Lower leg skin (tissue), 3 donors: ENCODE results near the gene SETD5.

ENCODE experiments used
- POLR2A ChIP-seq, 2 donors: fragments of 450-650 bp; IDR thresholded peaks; one replicate each; pipeline ENCODE4 v1.6.1; 2016 to 2017; ENCODE audit warnings: antibody characterized with exemption in 2 of 2, mild to moderate bottlenecking in 1 of 2, moderate library complexity in 1 of 2
- TF ChIP-seq, protein P1 (sequence below), 3 donors: fragments of 450-650 bp; IDR thresholded peaks; one replicate each; pipeline ENCODE4 v1.5.1; 2016; ENCODE audit warnings: antibody characterized with exemption in 3 of 3, mild to moderate bottlenecking in 3 of 3, moderate library complexity in 2 of 3

DNA sequence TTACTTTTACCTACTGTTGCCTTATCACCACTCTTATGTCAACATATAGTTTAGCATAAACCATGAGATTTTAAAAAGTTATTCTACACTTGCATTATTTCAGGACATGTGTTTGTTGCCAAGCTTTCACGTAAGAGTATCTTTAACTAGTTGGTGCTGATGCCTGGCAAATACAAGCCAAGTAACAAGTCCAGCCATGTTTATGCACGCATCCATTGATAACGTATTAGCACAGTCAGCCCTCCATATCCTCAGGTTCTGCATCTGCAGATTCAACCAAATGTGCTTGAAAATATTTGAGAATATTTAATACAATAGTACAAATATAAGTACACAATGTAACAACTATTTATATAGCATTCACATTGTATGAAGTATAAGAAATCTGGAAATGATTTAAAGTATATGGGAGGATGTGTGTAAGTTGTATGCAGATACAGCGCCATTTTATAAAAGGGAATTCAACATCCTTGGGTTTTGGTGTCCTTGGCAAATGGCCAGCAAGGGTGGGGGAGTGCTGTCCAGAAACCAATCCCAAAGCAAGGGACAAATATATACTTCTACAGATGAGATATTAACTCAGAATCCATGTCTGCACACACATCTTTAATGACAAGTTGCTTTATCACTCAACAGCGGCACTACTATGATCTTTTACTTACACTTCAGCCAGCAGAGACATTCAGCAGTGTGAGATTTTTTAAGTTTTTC lies 8.7 kb upstream of the SETD5 start:
- TF ChIP-seq, protein P1, sequence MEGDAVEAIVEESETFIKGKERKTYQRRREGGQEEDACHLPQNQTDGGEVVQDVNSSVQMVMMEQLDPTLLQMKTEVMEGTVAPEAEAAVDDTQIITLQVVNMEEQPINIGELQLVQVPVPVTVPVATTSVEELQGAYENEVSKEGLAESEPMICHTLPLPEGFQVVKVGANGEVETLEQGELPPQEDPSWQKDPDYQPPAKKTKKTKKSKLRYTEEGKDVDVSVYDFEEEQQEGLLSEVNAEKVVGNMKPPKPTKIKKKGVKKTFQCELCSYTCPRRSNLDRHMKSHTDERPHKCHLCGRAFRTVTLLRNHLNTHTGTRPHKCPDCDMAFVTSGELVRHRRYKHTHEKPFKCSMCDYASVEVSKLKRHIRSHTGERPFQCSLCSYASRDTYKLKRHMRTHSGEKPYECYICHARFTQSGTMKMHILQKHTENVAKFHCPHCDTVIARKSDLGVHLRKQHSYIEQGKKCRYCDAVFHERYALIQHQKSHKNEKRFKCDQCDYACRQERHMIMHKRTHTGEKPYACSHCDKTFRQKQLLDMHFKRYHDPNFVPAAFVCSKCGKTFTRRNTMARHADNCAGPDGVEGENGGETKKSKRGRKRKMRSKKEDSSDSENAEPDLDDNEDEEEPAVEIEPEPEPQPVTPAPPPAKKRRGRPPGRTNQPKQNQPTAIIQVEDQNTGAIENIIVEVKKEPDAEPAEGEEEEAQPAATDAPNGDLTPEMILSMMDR (IDR thresholded peaks at IDR 0.05): no peak
- TF ChIP-seq POLR2A (IDR thresholded peaks at IDR 0.05): no peak
